Activated gamma-delta T cell treated with Interleukin-2 at 50 U/mL for 16 hours (primary cell): Measurements from ENCODE around the gene MACF1.

Experiments used
- DNase-seq: peaks from one replicate; pipeline ENCODE4 v3.0.0-alpha.2; 2020

The MACF1 gene

DNA sequence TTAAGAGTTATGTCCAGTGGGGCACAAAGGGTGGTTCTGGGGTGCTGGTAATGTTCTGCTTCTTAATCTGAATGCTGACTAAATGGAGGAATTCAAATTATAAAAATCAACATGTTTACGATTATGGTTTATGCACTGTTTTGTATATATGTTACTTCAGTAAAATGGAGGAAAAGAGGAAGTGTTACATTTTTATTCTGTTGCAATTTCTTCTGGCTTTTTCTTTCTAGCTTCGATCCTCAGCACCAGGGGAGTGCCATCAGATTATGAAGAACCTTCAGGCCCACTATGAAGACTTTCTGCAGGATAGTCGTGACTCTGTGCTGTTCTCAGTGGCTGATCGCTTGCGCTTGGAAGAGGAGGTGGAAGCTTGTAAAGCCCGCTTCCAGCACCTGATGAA lies 105.5 kb downstream of the MACF1 start:
- DNase-seq = no peak

DNA sequence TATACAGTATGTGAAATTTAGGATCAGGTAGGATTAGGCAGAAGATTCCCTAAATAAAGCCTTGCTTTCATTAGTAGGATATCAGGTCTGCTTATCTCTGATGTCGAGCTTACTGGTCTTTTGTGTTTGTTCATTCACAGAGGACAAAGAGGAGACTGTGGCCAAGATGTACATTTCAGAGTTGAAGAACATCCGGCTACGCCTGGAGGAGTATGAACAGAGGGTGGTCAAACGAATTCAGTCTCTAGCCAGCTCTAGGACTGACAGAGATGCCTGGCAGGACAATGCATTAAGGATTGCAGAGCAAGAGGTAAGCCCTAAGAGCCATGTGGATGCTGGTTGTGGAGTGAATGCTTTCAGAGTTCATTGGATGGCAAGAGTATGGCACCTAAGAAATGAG lies 106.2 kb downstream of the MACF1 start:
- DNase-seq = no peak

DNA sequence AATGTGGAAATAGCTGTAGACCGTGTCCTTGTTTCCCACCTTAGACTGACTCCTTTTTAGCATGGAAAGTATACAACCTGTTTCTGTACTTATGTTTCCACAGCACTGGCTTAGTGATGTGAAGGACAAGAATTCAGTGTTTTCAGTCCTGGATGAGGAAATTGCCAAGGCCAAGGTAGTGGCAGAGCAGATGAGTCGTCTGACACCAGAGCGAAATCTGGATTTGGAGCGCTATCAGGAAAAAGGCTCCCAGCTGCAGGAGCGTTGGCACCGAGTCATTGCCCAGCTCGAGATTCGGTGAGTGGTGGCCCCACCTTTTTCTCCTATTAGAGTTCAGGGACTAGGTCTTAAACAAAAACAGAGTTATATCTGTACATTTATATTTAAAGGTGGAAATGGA lies 112.6 kb downstream of the MACF1 start:
- DNase-seq = no peak

DNA sequence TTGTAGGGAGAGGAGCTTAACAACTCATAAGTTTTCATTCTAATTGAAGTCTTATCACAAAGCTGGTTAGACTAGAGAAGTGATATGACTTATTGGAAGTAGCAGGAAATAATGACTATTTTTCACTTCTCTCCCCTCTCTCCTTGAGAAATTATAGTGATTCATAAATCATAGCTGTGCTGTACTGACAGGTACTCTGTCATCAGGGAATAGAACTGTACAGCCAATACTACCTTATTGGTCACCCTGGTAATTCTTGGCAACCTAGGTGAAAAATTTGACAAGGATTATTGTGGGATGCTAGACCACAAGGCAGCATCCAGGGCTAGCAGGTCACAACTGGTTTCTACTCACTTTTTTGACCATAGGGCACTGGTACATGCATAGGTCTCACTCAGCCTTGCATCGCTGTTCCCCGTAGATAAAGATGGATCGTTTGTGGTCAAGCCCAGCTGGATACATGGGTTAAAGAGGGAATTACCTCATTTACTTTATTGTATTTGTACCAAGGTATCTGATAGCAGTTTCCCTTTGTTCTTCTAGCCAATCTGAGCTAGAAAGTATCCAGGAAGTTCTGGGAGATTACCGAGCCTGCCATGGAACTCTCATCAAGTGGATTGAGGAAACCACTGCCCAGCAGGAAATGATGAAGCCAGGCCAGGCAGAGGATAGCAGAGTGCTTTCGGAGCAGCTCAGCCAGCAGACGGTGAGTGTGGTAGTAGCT lies 113.6 kb downstream of the MACF1 start:
- no peak for DNase-seq

DNA sequence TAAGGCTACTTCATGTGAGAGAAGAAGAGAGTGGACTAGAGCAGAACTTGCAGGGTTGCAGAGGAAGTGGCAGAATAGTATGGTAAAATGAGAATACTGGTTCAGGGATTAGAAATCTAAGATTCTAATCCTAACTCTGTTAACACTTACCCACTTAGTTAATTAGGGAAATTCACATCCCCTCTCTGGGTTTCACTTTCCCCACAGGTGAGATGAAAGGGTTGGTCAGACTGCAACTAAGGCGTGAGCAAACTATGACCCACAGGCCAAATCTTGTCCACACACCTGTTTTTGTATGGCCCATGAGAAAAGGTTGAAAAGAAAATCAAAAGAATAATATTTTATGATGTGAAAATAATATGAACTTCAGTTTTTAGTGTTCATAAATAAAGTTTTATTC lies 117.5 kb downstream of the MACF1 start:
- DNase-seq = no peak

DNA sequence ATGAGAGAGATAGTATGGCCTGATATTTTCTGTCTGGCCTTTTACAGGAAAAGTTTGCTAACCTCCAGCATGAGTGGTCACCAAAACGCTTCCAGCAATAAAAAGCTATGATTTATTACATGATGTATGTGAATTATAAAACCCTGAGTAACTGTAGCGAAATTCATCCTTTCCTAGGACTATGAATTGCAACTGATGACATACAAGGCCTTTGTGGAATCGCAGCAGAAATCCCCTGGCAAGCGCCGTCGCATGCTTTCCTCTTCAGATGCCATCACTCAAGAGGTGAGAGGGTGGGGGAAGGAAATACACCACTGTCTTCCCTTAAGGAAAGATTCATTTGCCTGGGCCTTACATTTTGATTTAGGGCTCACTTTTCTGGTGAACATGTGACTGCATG lies 117.9 kb downstream of the MACF1 start:
- DNase-seq = no peak

DNA sequence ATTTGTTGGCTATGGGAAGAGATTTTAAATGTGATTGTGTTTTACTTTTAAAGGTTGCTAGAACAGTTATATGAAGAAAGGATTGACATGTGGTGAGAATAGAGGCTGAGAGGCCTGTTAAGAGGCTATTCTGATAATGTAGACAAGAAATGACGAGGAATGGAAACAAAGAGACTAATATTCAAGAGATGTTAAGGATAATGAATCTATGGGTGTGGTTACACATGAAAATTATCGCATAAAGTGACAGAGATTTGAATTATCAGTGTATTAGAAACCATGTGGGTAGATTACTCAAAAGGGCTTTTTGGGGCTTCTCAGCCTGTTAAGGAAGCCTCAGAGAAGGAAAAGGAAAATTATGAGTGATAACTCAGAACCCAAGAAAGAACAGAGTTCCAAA lies 120.4 kb downstream of the MACF1 start:
- DNase-seq = no peak

DNA sequence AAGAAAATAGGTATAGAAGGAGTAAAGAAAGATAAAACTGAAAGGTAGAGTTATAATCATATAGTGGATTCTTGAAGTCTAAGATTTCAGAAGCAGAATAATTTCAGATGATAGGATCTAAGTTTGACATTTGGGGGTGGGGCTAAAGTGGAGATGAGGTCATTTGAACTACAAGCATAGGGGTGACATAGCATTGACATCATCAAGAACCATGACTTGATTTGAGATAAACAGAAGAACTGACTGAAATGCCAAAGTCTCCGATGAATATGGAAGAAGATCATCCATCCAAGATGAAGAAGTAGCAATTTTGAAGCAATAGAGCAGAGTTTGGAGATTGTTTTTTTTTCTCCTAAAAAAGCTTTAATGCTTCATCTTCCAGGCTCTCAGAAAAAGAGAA lies 122.3 kb downstream of the MACF1 start:
- DNase-seq = no peak

DNA sequence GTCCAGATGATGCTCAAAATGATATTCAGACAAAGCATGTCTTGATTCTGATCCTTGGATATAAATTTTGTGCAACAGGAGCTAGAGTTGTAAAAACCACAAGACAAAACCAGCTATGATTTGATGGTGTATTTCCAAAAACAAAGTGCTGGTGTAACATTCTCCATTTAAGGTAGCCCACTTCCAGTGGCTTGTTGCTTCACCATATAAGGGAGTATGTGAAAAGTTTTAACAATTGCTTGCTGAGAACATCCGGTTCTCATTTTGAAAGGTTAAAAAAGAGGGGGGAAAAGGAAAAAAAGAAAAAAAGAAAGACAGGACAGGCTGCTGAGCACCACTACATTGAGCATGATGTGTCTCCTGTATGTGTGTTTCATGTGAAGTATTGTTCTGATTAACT lies 123.6 kb downstream of the MACF1 start:
- no peak for DNase-seq

DNA sequence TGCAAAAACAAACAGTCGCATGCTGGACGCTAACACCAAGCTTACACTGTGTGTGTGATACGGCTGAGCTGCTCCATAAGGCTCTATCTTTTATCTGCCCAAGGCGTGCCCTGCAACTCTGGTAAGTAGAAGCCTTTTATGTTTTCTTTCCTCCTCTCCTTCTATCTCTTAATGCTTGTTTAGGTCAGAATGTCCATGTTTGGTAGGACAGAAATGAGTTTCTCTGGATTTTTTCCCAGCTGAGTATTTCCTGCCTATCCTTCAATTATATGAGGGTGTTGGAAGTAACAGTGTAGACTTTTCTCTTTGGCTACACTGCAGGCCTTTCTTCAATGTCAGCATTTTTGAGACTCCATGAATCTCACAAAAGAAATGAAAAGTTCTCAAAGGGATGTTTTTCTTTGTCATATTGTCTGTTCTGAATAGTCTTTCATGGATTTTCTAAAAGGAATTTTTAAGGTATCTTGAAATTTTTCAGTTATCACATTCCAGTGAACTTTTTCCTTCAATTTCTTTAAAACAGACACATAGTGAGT lies 124.2 kb downstream of the MACF1 start:
- no peak for DNase-seq

DNA sequence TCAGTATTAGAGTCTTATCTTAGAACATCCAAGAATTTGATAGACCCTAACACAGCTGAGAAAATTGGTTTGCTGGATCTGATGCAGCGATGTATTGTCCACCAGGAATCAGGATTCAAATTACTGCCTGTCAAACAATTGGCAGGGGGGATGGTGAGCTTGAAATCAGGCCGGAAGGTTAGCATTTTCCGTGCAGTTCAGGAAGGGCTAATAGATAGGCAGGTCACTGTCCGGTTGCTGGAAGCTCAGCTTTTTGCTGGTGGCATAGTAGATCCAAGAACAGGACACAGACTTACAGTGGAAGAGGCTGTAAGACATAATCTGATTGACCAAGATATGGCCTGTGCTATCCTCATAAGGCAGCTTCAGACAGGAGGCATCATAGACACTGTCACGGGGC lies 127.2 kb downstream of the MACF1 start:
- no peak for DNase-seq

DNA sequence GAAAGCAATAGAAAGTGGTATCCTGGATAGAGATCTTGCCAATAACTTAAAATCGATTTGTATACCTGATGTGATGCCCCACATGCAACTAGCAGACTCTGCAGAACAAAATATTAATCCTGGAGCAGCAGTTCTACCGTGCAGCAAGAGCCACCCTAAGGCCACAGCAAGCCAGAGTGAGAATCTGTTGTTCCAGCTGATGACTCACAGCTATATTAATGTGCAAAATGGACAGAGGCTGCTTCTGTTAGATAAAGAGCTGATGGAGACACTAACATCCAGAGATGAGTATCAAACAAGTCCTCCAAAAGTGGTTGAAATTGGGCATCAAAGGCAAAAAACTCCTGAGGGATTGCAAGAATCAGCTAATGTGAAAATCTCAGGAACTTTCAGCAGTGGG lies 127.8 kb downstream of the MACF1 start:
- no peak for DNase-seq

DNA sequence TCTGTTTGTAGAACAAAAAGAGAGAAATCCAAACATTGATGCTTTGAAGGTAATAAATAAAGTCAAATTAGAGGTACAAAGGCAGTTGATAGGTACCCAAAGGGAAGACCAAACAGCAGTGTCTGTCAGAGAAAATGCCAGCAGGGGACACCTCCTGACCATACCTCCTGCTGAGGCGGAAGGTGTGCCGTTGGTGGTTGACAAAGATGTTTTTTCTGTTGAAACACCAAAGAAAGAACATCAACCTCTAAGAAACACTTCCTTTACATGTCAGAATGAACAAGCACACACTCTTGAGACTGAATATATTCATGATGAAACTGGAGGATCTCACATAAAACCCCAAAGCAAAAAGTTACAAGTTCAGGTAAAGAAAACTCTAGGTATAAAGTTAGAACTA lies 128.3 kb downstream of the MACF1 start:
- peak; percentile 6 for DNase-seq

DNA sequence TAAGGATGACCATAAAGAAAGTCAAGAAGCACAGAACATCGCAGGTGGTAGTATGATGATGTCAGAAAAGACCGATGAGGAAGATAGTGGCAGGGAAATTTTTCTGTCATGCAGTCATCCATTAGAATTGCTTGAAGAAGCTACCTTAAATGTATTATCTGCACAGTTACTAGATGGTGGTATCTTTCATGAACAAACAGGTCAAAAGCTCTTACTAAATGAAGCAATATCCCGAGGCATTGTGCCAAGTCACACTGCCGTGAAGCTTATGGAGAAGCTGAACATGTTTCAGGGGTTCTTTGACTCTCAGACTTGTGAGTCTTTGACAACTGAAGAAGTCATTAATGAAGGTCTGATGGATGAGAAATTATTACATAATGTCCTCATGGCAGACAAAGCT lies 128.8 kb downstream of the MACF1 start:
- no peak for DNase-seq

DNA sequence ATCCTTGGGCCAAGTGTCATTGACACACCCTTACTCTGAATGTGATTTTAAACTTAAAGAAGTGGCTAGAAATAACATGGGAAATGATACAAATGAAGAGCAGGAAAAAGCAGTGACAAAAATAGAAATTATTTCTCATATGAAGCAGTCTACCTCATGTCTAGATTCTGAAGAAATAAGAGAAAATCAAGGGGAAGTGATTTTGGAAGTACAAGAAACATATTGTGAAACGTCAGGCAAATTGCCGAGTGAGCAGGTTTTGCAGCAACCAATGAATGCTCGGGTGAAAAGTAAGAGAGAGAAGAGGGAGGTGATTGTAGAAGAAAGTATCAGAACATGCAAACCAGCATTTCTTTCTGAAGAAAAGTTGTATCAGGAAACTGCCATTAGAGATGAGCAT lies 130.7 kb downstream of the MACF1 start:
- DNase-seq = no peak

DNA sequence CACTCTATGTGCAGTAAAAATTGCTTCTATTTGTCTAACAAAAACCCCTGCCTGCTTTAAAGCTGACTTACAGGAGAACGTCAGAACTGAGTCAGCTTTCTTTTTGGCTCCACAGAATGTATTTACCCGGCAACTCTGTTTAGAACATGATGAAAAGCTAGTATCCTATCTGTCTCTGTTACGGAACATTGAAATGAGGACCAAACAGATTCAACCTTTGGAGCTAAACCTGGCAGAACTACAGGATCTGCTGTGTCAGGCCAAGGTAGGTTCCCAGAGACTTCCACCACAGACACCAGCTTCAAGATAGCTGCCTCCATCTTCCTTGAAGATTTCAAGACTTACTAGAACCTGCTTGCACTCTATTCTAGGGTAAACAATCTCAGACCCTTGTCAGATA lies 132.6 kb downstream of the MACF1 start:
- no peak for DNase-seq

DNA sequence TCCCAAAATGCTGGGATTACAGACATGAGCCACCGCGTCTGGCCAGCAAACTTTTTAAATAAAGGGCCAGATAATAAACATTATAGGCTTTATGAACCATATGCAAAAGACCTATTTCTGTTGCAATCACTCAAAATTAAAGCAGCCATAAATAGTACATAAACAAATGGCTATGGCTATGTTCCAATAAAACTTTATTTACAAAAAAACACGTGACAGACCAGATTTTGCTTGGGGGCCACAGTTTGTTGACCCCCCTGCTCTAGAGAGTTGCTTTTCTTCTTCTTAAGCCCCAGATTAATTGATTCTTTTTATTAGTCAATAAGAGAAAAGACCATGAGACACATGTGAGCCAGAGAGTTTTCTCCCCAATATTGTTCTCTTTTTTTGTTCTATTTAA lies 138.3 kb downstream of the MACF1 start:
- no peak for DNase-seq

DNA sequence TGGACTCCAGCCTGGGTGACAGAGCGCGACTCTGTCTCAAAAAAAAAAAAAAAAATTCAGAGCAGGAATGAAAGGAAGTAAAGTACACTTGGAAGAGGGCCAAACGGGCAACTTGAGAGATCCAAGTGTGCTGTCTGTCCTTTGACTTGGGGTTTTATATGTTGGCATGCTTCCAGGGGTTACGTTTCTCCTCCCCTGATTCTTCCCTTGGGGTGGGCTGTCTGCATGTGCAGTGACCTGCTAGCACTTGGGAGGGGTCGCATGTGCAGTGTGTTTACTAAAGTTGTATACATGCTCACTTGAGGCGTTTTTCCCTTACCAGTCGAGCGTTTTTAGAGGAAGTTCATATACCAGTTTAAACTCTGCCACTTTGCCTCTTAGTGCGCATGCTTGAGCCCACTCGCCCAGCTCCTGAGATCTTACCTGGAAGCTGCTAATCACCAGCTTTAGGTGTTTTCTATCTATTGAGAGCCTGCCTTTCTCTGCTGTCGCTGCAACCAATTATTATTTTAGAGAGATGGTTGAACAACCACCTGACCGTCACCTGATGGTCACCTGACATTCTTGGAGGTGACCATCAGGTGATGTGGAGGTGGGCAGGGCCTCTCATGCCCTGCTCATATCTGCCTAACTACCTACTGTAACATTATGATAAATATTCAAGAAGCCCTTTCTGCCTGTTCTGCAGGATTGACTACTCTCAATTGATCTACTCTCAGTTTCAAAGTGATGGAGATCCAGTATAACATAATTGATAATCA lies 140.1 kb downstream of the MACF1 start:
- no peak for DNase-seq

DNA sequence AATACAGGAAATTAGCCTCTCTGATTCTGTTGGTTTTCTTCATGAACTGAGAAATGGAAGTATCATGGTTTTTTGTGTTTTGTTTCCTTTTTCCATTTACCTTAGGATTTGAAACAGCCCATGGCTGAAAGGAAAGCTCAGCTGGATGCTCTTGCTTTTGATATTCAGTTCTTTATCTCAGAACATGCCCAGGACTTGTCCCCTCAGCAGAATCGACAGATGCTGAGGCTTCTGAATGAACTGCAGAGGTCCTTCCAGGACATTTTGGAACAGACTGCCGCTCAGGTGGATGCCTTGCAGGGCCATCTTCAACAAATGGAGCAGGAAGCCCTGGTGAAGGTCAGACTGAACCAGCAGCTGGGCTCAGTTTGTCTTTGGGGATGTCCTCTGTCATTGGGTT lies 142.4 kb downstream of the MACF1 start:
- no peak for DNase-seq

DNA sequence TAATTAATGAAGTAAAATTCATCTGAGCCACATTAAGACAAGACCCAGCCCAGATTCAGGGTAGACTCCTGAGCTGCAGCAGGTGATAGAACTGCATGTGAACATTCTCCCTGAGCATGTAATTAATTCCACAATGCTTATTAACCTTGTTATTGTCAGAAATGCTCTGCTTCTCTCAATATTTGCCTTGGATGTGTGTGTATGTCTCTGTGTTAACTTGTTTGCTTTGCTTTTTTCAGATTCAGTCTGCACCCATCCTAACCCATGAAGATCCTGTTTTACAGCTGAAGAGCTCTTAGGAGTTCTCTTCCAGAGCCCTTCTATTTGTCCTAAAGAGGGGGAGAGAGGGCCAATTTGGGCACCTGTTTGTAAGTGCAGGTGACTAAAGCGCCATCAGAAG lies 143.8 kb downstream of the MACF1 start:
- DNase-seq = no peak

DNA sequence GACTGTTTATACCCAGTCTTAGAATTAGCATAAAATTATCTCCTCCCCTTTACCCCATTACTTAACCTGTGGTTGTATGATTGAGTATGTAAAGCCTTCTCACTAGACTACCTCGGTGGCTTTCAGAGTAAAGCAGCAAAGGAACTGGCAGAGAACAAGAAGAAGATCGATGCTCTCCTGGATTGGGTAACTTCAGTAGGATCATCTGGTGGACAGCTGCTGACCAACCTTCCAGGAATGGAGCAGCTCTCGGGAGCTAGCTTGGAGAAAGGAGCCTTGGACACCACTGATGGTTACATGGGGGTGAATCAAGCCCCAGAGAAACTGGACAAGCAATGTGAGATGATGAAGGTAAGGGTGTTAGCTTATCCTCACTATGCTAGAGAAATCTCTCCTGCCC lies 148.4 kb downstream of the MACF1 start:
- no peak for DNase-seq

DNA sequence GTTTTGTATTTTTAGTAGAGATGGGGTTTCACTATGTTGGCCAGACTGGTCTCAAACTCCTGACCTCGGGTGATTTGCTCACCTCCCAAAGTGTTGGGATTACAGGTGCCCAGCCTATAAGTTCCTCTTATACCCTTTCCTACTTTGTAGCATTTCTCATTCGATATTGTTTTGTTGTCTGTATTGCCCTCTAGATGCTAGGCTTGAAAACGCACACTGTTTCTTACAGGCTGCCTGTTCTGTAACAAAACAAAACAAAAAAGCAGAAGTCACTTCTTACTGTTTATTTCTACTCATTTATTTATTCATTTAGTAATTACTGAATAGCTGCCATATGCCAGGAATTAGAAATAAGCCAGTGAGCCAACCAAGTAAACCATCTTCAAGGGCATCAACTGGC lies 150.1 kb downstream of the MACF1 start:
- no peak for DNase-seq

DNA sequence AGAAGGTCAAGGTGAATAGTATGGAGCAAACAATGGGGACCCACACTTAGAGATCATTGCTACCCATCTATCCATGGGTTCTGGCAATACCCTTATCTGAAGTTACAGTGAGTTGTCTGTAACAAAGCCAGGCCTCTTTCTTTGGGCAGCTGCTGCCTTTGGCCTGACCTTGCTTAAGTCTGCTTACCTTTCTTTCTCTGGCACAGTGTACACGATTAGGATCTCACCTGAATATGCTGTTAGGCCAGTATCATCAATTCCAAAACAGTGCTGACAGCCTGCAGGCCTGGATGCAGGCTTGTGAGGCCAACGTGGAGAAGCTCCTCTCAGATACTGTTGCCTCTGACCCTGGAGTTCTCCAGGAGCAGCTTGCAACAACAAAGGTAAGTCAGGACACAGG lies 154.0 kb downstream of the MACF1 start:
- DNase-seq = no peak

DNA sequence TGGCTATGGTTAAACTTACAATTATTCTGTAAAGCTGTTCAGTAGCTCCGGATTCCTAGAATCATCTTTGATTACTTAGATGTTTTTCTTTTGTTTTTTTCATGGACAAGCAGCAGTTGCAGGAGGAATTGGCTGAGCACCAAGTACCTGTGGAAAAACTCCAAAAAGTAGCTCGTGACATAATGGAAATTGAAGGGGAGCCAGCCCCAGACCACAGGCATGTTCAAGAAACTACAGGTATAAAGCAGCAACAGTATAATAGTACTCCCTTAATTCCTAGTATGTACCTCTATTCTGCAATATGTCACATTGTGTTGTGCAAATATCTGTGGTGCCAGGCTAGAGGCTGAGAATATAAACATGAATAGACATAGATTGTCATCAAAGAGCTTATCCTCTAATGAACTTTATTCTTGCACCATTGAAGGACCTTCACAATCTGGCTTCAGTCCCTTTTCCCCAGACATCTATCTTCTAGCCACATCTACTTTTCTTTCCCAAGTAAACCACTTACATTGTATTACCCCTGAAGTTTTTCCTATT lies 154.6 kb downstream of the MACF1 start:
- DNase-seq = no peak
